Activated CD4-positive, alpha-beta T cell treated with anti-CD3 and anti-CD28 coated beads for 24 hours (primary cell): ENCODE results near the gene STAT4.

Experiments used
- DNase-seq, 2 donors: peaks; one replicate each; pipeline ENCODE4 v3.0.0-alpha.2; 2020; ENCODE audit warnings: low read depth in 2 of 2

Gene STAT4

GRCh38 chr2:191173206-191173605 is 22.4 kb upstream of the STAT4 start:
- DNase-seq, result no peak

DNA sequence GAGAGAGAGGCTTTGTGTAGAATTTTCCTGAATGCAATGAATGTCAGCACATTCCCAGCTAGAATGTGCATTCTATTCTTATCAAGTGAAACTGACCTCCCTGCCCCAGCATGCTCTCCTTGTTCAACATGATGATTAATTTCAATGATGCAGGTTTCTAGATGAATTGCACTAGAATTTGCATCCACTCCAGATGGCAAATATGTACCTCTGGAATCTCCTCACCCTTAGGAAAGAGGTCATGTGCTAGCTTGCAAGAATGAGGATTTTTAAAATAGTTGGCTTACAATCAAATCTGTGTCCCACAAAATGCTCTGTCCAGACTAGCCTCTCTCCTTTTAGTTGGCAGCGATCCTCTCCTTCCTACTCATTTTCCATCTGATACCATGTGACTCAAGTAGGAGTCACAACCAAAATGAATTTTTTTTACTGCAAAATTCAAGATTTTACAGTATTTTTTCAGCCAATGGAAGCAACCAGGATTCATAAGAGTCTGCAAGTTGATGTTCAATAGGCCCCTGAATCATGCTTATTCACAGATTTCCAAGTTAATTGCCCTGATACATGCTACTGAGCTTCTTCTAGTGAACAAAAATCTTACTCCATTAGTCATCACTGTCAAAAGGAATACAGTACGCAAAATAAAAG is 21.0 kb upstream of the STAT4 start:
- DNase-seq, result no peak

DNA sequence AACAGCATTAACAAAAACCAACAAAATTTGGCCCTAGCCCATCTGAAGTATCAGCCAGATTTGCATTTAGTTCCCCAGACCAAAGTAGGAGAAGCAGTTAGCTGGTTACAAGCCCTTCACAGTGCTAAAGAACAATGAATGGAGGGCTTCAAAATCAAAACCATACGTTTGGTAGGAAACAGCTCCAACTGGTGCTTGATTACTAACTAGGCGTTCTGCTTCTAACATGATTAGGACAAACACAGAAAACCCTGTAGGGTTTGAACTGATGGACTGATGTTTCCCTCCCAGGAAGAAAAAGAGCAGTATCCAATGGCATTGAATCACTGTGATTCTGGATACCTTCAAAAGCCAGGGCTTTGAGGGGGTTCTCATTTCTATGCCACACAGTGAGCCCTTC is 20.5 kb upstream of the STAT4 start:
- no peak for DNase-seq

- no peak for DNase-seq
Measured at GRCh38 chr2:191170773-191171172, 20.0 kb upstream of the STAT4 start.

GRCh38 chr2:191170301-191170636 is 19.5 kb upstream of the STAT4 start:
- DNase-seq, result no peak

DNA sequence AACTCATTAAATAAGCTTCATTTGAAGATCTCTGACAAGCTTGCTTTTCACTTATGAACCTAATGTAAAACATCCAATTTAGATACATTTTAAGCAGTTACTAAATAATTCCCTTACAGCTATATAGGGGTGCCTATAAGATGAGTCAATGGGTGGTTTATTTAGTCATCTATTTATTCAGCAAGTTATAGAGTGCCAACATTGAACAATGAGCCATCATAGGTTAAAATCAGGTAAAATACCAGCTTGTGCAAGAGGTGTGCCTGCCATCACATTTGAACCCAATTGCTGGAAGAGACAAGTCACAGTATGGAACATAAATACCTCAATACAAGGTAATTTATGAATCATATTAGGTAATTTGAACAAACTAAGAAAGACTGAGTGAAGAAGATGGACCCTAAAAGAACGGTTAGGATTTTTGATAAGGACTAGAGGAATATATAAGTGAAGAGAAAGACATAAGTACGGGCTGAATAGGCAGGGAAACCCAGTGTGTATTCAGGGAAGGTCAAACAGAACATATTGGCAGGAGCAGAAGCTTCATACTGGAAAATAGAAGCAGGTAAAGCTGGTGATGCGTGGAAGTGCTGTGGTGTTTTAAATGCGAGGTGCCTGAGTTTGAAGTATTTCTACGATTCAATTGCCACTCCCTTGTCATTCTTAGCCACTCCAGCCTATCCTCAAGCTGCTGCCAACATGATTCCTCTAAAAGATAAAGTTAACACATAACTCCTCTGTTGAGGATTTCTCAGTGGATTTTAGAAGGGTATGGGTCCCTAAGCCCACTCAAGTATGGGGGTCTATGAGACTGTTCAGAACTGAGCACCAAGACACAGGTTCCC is 18.9 kb upstream of the STAT4 start:
- DNase-seq, result no peak

DNA sequence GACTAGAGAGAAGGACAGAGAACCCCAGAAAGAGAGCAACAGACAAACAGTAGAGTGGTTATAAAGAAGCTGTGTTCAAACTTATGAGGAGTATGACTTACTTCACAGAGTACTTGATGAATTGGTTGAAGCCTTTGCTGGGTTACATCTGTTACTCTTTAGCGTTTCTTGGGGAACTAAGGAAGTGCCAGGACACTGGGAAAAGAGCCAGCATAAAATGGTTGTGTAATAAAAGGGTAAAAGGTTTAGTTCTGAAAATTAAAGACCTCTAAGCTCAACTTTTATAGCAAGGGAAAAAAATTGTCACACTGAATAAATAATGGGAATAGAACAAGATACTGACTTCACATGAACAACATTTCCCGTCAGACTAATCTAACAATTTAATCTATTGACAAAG is 17.0 kb upstream of the STAT4 start:
- DNase-seq, result no peak

DNA sequence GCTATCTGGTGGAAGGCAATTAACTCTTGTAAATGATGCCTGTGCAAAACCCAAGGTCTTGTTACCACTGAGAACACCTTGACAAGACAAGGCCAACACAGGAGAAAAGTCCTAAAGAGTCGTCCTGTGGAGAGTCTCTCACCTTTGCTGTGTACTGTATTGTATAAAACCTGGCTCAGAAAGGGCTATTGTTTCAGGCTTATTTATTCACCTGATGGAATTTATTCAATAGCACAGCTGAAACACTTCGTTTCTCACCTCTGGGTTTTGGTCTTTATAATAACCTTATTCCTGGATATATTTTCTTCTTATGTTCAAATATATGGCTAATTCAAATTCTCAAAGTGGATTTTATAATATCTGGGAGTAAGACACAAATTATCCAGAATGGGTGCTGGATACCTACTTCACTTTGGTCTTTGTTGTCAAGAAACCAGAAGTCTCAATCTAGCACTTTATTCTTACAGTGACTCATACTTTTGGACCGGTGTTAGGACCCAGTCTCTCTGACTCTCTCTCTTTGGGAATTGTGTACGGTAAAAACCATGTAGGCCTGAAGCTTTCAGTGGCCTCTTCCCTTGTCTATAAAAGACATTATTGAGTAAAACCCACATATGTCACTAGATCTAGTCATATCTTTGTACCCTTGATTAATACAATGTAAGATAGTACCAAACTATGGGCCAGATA is 16.1 kb upstream of the STAT4 start:
- no peak for DNase-seq

GRCh38 chr2:191166111-191166755 is 15.4 kb upstream of the STAT4 start:
- DNase-seq, result no peak

- no peak for DNase-seq
Measured at GRCh38 chr2:191165176-191165643, 14.4 kb upstream of the STAT4 start.

GRCh38 chr2:191158747-191159146 is 8.0 kb upstream of the STAT4 start:
- no peak for DNase-seq

DNA sequence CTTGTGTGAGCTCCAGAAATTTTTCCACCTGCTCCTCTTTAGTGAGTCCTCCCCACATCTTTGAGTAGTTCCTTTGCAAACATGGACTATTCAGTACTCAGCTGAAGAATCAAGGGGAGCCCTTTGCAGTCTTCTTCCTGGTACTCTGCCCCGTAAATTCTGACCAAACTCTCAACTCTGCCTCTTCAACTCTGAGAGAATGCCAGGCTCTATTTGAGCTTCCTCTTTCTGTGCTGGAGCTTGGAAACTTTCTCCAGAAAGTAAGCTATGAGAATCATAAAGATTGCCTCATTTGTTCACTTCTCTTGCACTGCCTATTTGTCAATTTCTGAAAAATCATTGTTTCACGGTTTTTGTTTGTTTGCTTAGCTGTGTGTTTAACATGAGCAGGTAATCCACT is 7.4 kb upstream of the STAT4 start:
- no peak for DNase-seq

GRCh38 chr2:191155608-191156071 is 4.8 kb upstream of the STAT4 start:
- DNase-seq, result no peak

DNA sequence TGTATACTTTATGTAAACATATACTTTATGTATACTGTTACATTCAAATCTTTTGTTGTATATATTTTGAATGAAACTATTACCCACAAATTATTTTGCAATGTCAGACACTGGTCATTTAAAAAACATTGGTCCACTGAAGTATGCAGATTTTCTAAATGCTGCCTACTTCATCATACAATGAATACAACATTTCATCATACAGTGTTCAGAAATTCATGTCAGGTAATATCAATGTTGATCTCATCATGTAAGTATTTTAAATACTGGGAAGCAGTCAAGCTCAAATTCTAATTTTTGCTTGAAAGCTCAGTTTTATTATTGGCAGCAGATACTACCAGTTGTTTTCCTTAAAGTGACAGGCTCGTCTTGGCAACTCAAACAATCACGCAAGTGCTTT is 2.9 kb upstream of the STAT4 start:
- no peak for DNase-seq

GRCh38 chr2:191152482-191153240 is 1.9 kb upstream of the STAT4 start:
- no peak for DNase-seq

DNA sequence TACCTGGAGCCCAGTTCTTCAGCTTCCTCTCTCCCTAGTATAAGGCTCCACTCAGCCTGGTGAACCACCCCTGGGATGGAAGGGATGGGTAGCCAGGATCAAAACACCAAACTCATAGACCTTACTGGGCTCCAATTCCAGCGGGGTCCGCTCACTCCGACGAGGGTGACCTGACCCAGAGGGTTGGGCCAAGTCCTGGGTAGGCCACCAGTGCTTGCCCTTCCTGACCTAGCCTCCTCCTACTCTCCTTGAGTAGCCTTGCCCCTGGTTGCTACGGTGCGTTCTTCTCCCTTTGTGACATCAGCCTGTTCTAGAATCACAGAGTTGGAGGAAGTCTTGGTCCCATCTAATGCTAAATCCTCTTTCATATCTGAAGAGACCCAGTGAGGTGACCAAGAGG is 537 bp upstream of the STAT4 start:
- DNase-seq, result no peak

- DNase-seq, result no peak
Measured at GRCh38 chr2:191150230-191150599, 579 bp downstream of the STAT4 start.

- no peak for DNase-seq
Measured at GRCh38 chr2:191149391-191149790, 1.4 kb downstream of the STAT4 start.

DNA sequence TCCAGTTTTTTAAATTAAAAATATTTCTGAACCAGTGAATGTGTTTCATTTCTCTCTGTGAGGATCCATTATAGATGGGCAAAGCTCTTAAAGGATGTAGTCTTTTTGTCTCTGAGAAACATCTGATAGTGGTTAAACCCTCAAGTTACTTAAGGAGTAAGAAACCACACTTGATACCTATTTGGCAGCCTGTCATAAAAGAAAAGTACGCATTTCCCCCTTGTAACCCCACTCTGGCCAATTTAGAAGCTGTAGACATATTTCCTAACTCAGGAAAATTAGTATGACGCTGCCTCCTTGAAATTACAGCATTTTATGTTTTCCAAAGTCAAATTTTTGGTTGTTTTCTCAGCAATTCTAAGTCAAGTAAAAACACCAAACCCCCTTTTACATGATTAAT is 2.0 kb downstream of the STAT4 start:
- no peak for DNase-seq

- DNase-seq, result no peak
Measured at GRCh38 chr2:191148281-191148680, 2.5 kb downstream of the STAT4 start.

- no peak for DNase-seq
Measured at GRCh38 chr2:191145769-191146471, 4.9 kb downstream of the STAT4 start.
